Keratinocyte (primary cell): ENCODE measurements around the gene PTBP1. TPM values are rescaled to one million over a fixed set of nuclear protein-coding genes. Genes with fewer than 3 reads are reported as not detected.
"Not testable (repeated sequence)": the region's sequence is repeated elsewhere in the genome, so short reads cannot be mapped to it uniquely, and the experiment has no call there.

Experiments used
- DNase-seq: peaks from one replicate; pipeline ENCODE4 v3.0.0-alpha.2; 2011; ENCODE audit warnings: low read depth, missing footprints, low spot score
- FAIRE-seq: peaks from 2 replicates; lab custom pipeline; 2011; peaks lifted over from hg19 to GRCh38; lab: Jason Lieb, UNC
- H2AFZ ChIP-seq: 2 replicates; pipeline ENCODE4 v1.6.0; 2012; ENCODE audit warnings: low read length, control low read depth, inconsistent platforms; ENCODE audit not compliant: control insufficient read depth
- H3K27ac ChIP-seq: 2 replicates; pipeline ENCODE4 v1.5.1; 2011; ENCODE audit warnings: low read length; ENCODE audit not compliant: control insufficient read depth, insufficient read depth
- H3K27me3 ChIP-seq: 3 replicates; pipeline ENCODE4 v1.6.0; 2011; ENCODE audit warnings: low read length; ENCODE audit not compliant: control insufficient read depth, insufficient read depth; ENCODE audit errors: extremely low read depth
- H3K36me3 ChIP-seq, 2 experiments: 2 replicates in 1 of 2; 3 replicates in 1 of 2; pipeline ENCODE4 v1.5.1; 2011; ENCODE audit warnings: low read length in 2 of 2, mild to moderate bottlenecking in 1 of 2; ENCODE audit not compliant: control insufficient read depth in 2 of 2, insufficient read depth in 2 of 2; ENCODE audit errors: extremely low read depth in 1 of 2
- H3K4me1 ChIP-seq: 3 replicates; pipeline ENCODE4 v1.5.1; 2011; ENCODE audit warnings: low read length; ENCODE audit not compliant: control insufficient read depth, insufficient read depth; ENCODE audit errors: extremely low read depth
- H3K4me2 ChIP-seq: 3 replicates; pipeline ENCODE4 v1.6.0; 2011; ENCODE audit warnings: low read depth, low read length; ENCODE audit not compliant: control insufficient read depth, insufficient read depth; ENCODE audit errors: extremely low read depth
- H3K4me3 ChIP-seq, 3 experiments: fragments of 200-600 bp in 1 of 3; sonication (generic) in 1 of 3; 2 replicates in 2 of 3; 3 replicates in 1 of 3; pipeline ENCODE4 v1.5.1; 2011 to 2016; ENCODE audit warnings: low read length in 3 of 3, mild to moderate bottlenecking in 3 of 3, control low read depth in 2 of 3, inconsistent platforms in 1 of 3, low read depth in 1 of 3, mixed read lengths in 1 of 3, mixed run types in 1 of 3, moderate library complexity in 1 of 3; ENCODE audit not compliant: control insufficient read depth in 2 of 3, insufficient read depth in 2 of 3; ENCODE audit errors: extremely low read depth in 1 of 3
- H3K79me2 ChIP-seq: 2 replicates; pipeline ENCODE4 v1.6.0; 2012; ENCODE audit warnings: low read length; ENCODE audit not compliant: control insufficient read depth, insufficient read depth
- H3K9ac ChIP-seq: 3 replicates; pipeline ENCODE4 v1.6.0; 2011; ENCODE audit warnings: low read length; ENCODE audit not compliant: control insufficient read depth, insufficient read depth; ENCODE audit errors: extremely low read depth
- H3K9me1 ChIP-seq: 3 replicates; pipeline ENCODE4 v1.6.0; 2011; ENCODE audit warnings: low read length; ENCODE audit not compliant: control insufficient read depth, insufficient read depth; ENCODE audit errors: extremely low read depth
- H3K9me3 ChIP-seq: 2 replicates; pipeline ENCODE4 v1.5.1; 2012; ENCODE audit warnings: low read depth, low read length; ENCODE audit not compliant: control insufficient read depth
- H4K20me1 ChIP-seq: 3 replicates; pipeline ENCODE4 v1.6.0; 2011; ENCODE audit warnings: low read length; ENCODE audit not compliant: control insufficient read depth, insufficient read depth; ENCODE audit errors: extremely low read depth
- CTCF ChIP-seq, 3 experiments: IDR thresholded peaks in 1 of 3; conservative IDR thresholded peaks in 1 of 3; optimal IDR thresholded peaks in 1 of 3; 2 replicates in 2 of 3; 3 replicates in 1 of 3; pipeline versions ENCODE3 to v1.5.1; 2011; ENCODE audit warnings: low read length in 3 of 3, mild to moderate bottlenecking in 3 of 3, moderate library complexity in 2 of 3, control low read depth in 1 of 3, inconsistent platforms in 1 of 3; ENCODE audit not compliant: insufficient read depth in 2 of 3; ENCODE audit errors: extremely low read depth in 1 of 3
- EZH2 ChIP-seq: IDR thresholded peaks from one replicate; pipeline ENCODE4 v1.6.1; 2012; ENCODE audit warnings: inconsistent platforms, mild to moderate bottlenecking, low read length, moderate library complexity
- dilution Hi-C: fragments of 300-500 bp; cut with MboI; formaldehyde crosslinking; loops from one replicate; pipeline ENCODE4 v1.7.0; 2020; ENCODE audit warnings: low sequenced_read_pairs; ENCODE audit not compliant: extremely low pct_ligation_motif_present
- polyA plus RNA-seq, 5 experiments: library from polyadenylated mRNA; depleted of rRNA in 3 of 5; stranded (reverse) in 3 of 5; stranded (forward) in 1 of 5; unstranded in 1 of 5; fragments of >200 nt; gene quantifications; 1 replicate in 1 of 5; 2 replicates in 3 of 5; 3 replicates in 1 of 5; pipeline versions ENCODE4 v1.2.1 to v1.2.3, GENCODE V29; 2011 to 2012; ENCODE audit warnings: missing spikeins in 2 of 5, low read depth in 1 of 5, low replicate concordance in 1 of 5

PTBP1 gene
- polyA plus RNA-seq, 1 donor (not counting 4 experiments of a cell fraction or from before 2014, with no cell fraction given), result 117 TPM

DNA sequence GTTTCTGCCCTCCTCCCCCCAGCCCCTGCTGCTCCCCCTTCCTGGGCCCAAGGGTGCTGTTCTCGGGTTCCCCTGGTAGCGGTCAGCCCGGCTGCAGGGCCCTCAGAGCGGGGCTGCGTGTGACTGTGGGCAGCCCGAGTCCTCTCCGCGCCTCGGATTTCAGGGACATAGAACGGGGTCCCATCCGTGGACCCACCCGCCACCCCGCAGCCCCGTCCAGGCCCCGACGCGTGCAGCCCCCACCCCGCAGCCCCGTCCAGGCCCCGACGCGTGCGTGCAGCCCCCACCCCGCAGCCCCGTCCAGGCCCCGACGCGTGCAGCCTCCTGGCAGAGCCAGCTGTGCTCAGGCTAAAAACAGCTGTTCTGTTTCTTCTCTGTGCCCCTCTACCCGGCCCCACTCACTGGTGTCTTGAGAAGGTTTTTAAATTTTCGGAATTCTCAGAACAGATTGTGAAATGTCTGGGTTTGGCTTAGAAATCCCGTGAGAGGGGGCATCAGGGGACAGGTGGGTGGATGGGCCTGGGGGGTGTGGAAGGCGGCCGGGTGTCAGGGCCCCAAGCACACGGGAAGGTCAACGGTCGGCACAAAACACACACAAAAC is 38.1 kb downstream of the PTBP1 start:
- Histone ChIP-seq H3K4me3 (no peak overlapping the region), H3K4me2 (no peak overlapping the region), H3K79me2 (no peaks in the 10 kb centered on the region), H3K27ac (no peak overlapping the region), H3K9me1 (no peaks in the 10 kb centered on the region), H3K9ac (no peak overlapping the region), H3K27me3 (peaks cover 33% of the 10 kb centered on the region), H3K4me1 (no peaks in the 10 kb centered on the region), H3K36me3 (no peaks in the 10 kb centered on the region), H3K9me3 (no peaks in the 10 kb centered on the region), H2AFZ (no peak overlapping the region), H4K20me1 (no peaks in the 10 kb centered on the region)
- no peak for FAIRE-seq
- no peak for DNase-seq
- dilution Hi-C loops, result no loop called here
- no peak for TF ChIP-seq EZH2
- TF ChIP-seq CTCF (optimal IDR thresholded peaks at IDR 0.05 in 1 of 3, IDR thresholded peaks at IDR 0.05 in 1 of 3, conservative IDR thresholded peaks at IDR 0.05 in 1 of 3; ENCODE audit: extremely low read depth in 1 of 3, insufficient read depth in 2 of 3, low read length in 3 of 3), result no peak

DNA sequence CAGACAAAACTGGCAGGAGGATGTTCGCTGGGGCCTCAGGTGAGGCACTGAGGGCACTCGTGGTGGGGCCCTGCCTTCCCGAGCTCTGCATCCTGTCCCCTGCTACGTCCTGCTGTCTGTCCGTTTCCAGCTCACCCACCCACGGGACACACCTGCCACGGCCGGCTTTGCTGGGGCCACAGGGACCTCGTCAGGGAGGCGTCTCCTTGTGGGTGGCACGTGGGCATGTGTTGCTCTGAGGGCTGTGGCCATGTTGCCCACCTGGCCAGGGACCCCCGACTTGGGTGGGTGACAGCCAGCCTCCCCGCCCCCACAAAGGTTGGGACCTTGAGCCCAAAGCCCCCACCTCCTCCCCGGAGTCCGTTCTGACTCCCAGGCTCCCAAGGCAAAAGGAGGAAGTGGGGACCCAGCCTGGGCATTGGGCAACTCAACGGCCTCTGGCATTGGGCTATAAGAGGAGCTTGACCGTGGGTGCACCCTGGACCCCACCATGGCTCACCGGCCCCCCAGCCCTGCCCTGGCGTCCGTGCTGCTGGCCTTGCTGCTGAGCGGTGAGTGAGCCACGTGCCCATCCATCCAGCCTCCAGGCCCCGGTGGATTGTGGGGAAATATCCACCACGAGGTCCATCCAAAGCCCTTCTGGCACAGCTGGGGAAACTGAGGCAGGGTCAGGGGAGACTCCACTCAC is 43.4 kb downstream of the PTBP1 start, which contains the start of gene PRTN3:
Gene PRTN3 (plus strand): TSS at position 481 of the 688 bp plus-strand sequence. CDS start 10 bp downstream, at position 491.
- no peak within 1 kb of the TSS for H3K4me3 ChIP-seq
- no peaks in the 10 kb centered on the region for H3K79me2 ChIP-seq
- peaks cover 33% of the 10 kb centered on the region for H3K27me3 ChIP-seq
- H3K36me3 ChIP-seq, result no peaks in the 10 kb centered on the region
- H3K4me2 ChIP-seq, result no peak within 1 kb of the TSS
- H3K9me3 ChIP-seq, result no peaks in the 10 kb centered on the region
- no peaks in the 10 kb centered on the region for H3K9me1 ChIP-seq
- dilution Hi-C loops, result no loop called here
- H3K27ac ChIP-seq, result no peak within 1 kb of the TSS
- no peak for DNase-seq
- no peak for FAIRE-seq
- H2AFZ ChIP-seq, result no peak within 1 kb of the TSS
- H4K20me1 ChIP-seq, result no peaks in the 10 kb centered on the region
- no peaks in the 10 kb centered on the region for H3K4me1 ChIP-seq
- H3K9ac ChIP-seq, result no peak within 1 kb of the TSS
- no peak for TF ChIP-seq EZH2
- TF ChIP-seq CTCF (optimal IDR thresholded peaks at IDR 0.05 in 1 of 3, IDR thresholded peaks at IDR 0.05 in 1 of 3, conservative IDR thresholded peaks at IDR 0.05 in 1 of 3; ENCODE audit: extremely low read depth in 1 of 3, insufficient read depth in 2 of 3, low read length in 3 of 3), result no peak

DNA sequence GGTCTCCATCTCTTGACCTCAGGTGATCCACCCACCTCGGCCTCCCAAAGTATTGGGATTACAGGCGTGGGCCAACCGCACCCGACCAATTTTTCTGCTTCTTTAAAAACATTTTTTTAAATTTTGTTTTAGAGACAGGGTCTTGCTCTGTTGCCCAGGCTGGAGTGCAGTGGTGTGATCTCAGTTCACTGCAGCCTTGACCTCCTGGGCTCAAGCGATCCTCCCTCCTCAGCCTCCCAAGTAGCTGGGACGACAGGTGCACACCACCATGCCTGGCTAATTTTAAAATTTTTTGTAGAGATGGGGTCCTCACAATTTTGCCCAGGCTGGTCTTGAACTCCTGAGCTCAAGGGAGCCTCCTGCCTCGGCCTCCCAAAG is 45.5 kb downstream of the PTBP1 start:
- H3K9ac ChIP-seq, H2AFZ ChIP-seq, H3K27ac ChIP-seq, FAIRE-seq, H3K9me1 ChIP-seq, H3K4me1 ChIP-seq, H4K20me1 ChIP-seq, H3K79me2 ChIP-seq, DNase-seq, H3K36me3 ChIP-seq, dilution Hi-C loops, H3K4me2 ChIP-seq, H3K9me3 ChIP-seq, H3K4me3 ChIP-seq: not testable (repeated sequence)
- peaks cover 41% of the 10 kb centered on the region for H3K27me3 ChIP-seq
